Measurements from ENCODE around the gene EFNA3.

DNA sequence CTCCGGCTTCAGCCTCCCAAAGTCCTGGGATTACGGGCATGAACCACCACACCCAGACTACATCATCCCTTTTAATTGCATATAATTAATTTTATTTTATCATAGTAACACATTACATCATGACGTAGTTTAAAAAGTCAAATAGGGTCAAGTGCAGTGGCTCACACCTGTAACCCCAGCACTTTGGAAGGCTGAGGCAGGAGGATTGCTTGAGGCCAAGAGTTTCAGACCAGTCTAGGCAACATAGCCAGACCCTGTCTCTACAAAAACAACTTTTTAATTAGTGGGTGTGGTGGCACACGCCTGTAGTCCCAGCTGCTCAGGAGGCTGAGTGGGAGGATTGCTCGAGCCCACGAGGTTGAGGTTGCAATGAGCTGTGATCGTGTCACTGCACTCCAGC, 20.7 kb downstream of the EFNA3 start:
- TF ChIP-seq, protein P1, sequence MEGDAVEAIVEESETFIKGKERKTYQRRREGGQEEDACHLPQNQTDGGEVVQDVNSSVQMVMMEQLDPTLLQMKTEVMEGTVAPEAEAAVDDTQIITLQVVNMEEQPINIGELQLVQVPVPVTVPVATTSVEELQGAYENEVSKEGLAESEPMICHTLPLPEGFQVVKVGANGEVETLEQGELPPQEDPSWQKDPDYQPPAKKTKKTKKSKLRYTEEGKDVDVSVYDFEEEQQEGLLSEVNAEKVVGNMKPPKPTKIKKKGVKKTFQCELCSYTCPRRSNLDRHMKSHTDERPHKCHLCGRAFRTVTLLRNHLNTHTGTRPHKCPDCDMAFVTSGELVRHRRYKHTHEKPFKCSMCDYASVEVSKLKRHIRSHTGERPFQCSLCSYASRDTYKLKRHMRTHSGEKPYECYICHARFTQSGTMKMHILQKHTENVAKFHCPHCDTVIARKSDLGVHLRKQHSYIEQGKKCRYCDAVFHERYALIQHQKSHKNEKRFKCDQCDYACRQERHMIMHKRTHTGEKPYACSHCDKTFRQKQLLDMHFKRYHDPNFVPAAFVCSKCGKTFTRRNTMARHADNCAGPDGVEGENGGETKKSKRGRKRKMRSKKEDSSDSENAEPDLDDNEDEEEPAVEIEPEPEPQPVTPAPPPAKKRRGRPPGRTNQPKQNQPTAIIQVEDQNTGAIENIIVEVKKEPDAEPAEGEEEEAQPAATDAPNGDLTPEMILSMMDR (IDR thresholded peaks at IDR 0.05 in 4 of 5, conservative IDR thresholded peaks at IDR 0.05 in 1 of 5), result no peak
- no peak for TF ChIP-seq POLR2A (IDR thresholded peaks at IDR 0.05)

Measured in gastrocnemius medialis (tissue), 4 donors.